Immature natural killer cell (primary cell): ENCODE measurements around the gene CDK6. TPM values are rescaled to one million over a fixed set of nuclear protein-coding genes. Genes with fewer than 3 reads are reported as not detected.
"Not testable (repeated sequence)": the region's sequence is repeated elsewhere in the genome, so short reads cannot be mapped to it uniquely, and the experiment has no call there.

ENCODE experiments used
- DNase-seq, 3 donors: peaks; one replicate each; pipeline ENCODE4 v3.0.0; 2022; ENCODE audit warnings: mixed read lengths in 1 of 3
- H3K27ac Mint-ChIP-seq, 6 donors: one replicate each; pipeline ENCODE4 v1.8.0; 2020; ENCODE audit warnings: mixed read lengths in 6 of 6, mild to moderate bottlenecking in 5 of 6, inconsistent platforms in 4 of 6, moderate library complexity in 3 of 6
- H3K27me3 Mint-ChIP-seq, 3 donors: one replicate each; pipeline ENCODE4 v1.8.0; 2020 to 2021; ENCODE audit warnings: low read depth in 3 of 3, mild to moderate bottlenecking in 3 of 3, mixed read lengths in 3 of 3, moderate library complexity in 3 of 3, inconsistent platforms in 1 of 3
- H3K36me3 Mint-ChIP-seq, 3 donors: one replicate each; pipeline ENCODE4 v1.8.0; 2020; ENCODE audit warnings: mixed read lengths in 3 of 3, inconsistent platforms in 2 of 3, mild to moderate bottlenecking in 2 of 3
- H3K4me1 Mint-ChIP-seq, 2 donors: one replicate each; pipeline ENCODE4 v1.8.0; 2020; ENCODE audit warnings: inconsistent platforms in 2 of 2, mild to moderate bottlenecking in 2 of 2, mixed read lengths in 2 of 2, moderate library complexity in 1 of 2
- H3K4me3 Mint-ChIP-seq, 5 donors: one replicate each; pipeline ENCODE4 v1.8.0; 2020; ENCODE audit warnings: mild to moderate bottlenecking in 5 of 5, mixed read lengths in 5 of 5, inconsistent platforms in 3 of 5, moderate library complexity in 3 of 5
- H3K9me3 Mint-ChIP-seq, 6 donors: one replicate each; pipeline ENCODE4 v1.8.0; 2020; ENCODE audit warnings: mild to moderate bottlenecking in 6 of 6, mixed read lengths in 6 of 6, inconsistent platforms in 4 of 6, moderate library complexity in 3 of 6
- polyA plus RNA-seq, 3 donors: library from polyadenylated mRNA; unstranded; fragments of 300-500 nt; fragmentation: Illumina TruSeq; gene quantifications; one replicate each; pipeline ENCODE4 v1.2.3, GENCODE V29; 2021

The CDK6 gene
- polyA plus RNA-seq, 3 donors from 2014 or later: 11.1 to 21.2 (median 15.8) TPM

GRCh38 chr7:92615861-92616260 is 220.5 kb downstream of the CDK6 start:
- DNase-seq: no peak
- no peak overlapping the region for H3K27ac Mint-ChIP-seq
- H3K9me3 Mint-ChIP-seq: no peaks in the 10 kb centered on the region
- no peaks in the 10 kb centered on the region for H3K27me3 Mint-ChIP-seq
- no peak overlapping the region for H3K4me3 Mint-ChIP-seq
- H3K36me3 Mint-ChIP-seq: peaks cover 18 to 27% (median 18%) of the 10 kb centered on the region in 3 donors
- H3K4me1 Mint-ChIP-seq: peaks cover under 1 to 1% of the 10 kb centered on the region in 2 donors

GRCh38 chr7:92614660-92615174 is 221.7 kb downstream of the CDK6 start:
- Mint-ChIP-seq H3K27me3 (no peaks in the 10 kb centered on the region), H3K36me3 (peaks cover 18 to 27% (median 18%) of the 10 kb centered on the region in 3 donors), H3K4me1 (no peaks in the 10 kb centered on the region), H3K4me3 (no peak overlapping the region), H3K9me3 (no peaks in the 10 kb centered on the region), H3K27ac (peak overlapping the region in 2 of 6 donors; percentile 15 to 19)
- no peak for DNase-seq

- Mint-ChIP-seq H3K27me3 (peaks cover 0 to 2% (median 0%) of the 10 kb centered on the region in 3 donors), H3K4me1 (no peaks in the 10 kb centered on the region), H3K9me3 (no peaks in the 10 kb centered on the region), H3K27ac (no peak overlapping the region), H3K36me3 (peaks cover 18 to 27% (median 18%) of the 10 kb centered on the region in 3 donors), H3K4me3 (no peak overlapping the region)
- DNase-seq: no peak
Observed at GRCh38 chr7:92613720-92614119, 222.7 kb downstream of the CDK6 start.

- H3K27me3 Mint-ChIP-seq: peaks cover 0 to 2% (median 0%) of the 10 kb centered on the region in 3 donors
- H3K27ac Mint-ChIP-seq: peak overlapping the region in 1 of 6 donors; percentile 8
- no peak for DNase-seq
- H3K36me3 Mint-ChIP-seq: peaks cover 18 to 27% (median 18%) of the 10 kb centered on the region in 3 donors
- no peak overlapping the region for H3K4me3 Mint-ChIP-seq
- H3K9me3 Mint-ChIP-seq: no peaks in the 10 kb centered on the region
- no peaks in the 10 kb centered on the region for H3K4me1 Mint-ChIP-seq
Observed at GRCh38 chr7:92613214-92613613, 223.2 kb downstream of the CDK6 start.

GRCh38 chr7:92612501-92612900 is 223.9 kb downstream of the CDK6 start:
- H3K4me3 Mint-ChIP-seq: no peak overlapping the region
- H3K27ac Mint-ChIP-seq: no peak overlapping the region
- no peak for DNase-seq
- no peaks in the 10 kb centered on the region for H3K4me1 Mint-ChIP-seq
- H3K36me3 Mint-ChIP-seq: peaks cover 16 to 25% (median 18%) of the 10 kb centered on the region in 3 donors
- no peaks in the 10 kb centered on the region for H3K9me3 Mint-ChIP-seq
- peaks cover 0 to 2% (median 0%) of the 10 kb centered on the region in 3 donors for H3K27me3 Mint-ChIP-seq

- no peaks in the 10 kb centered on the region for H3K9me3 Mint-ChIP-seq
- no peaks in the 10 kb centered on the region for H3K4me1 Mint-ChIP-seq
- H3K27me3 Mint-ChIP-seq: peaks cover 0 to 2% (median 0%) of the 10 kb centered on the region in 3 donors
- DNase-seq: no peak
- peaks cover 14 to 22% (median 15%) of the 10 kb centered on the region in 3 donors for H3K36me3 Mint-ChIP-seq
- no peak overlapping the region for H3K4me3 Mint-ChIP-seq
- no peak overlapping the region for H3K27ac Mint-ChIP-seq
Observed at GRCh38 chr7:92611735-92612134, 224.6 kb downstream of the CDK6 start.

GRCh38 chr7:92609921-92610518 is 226.4 kb downstream of the CDK6 start:
- Mint-ChIP-seq H3K4me1 (no peaks in the 10 kb centered on the region), H3K27me3 (peaks cover 0 to 2% (median 0%) of the 10 kb centered on the region in 3 donors), H3K27ac (no peak overlapping the region), H3K4me3 (no peak overlapping the region), H3K9me3 (no peaks in the 10 kb centered on the region), H3K36me3 (peaks cover 8 to 12% (median 10%) of the 10 kb centered on the region in 3 donors)
- DNase-seq: no peak

GRCh38 chr7:92608380-92609322 is 227.7 kb downstream of the CDK6 start:
- Mint-ChIP-seq H3K27ac (no peak overlapping the region), H3K4me1 (no peaks in the 10 kb centered on the region), H3K27me3 (peaks cover 0 to 2% (median 0%) of the 10 kb centered on the region in 3 donors), H3K36me3 (peaks cover under 1 to 5% (median 4%) of the 10 kb centered on the region in 3 donors), H3K9me3 (no peaks in the 10 kb centered on the region), H3K4me3 (no peak overlapping the region)
- DNase-seq: no peak

GRCh38 chr7:92606985-92607384 is 229.4 kb downstream of the CDK6 start:
- no peak for DNase-seq
- Mint-ChIP-seq H3K4me3 (no peak overlapping the region), H3K36me3 (no peaks in the 10 kb centered on the region), H3K27ac (no peak overlapping the region), H3K4me1 (no peaks in the 10 kb centered on the region), H3K9me3 (no peaks in the 10 kb centered on the region), H3K27me3 (peaks cover 0 to 2% (median 0%) of the 10 kb centered on the region in 3 donors)

- H3K27ac Mint-ChIP-seq, H3K27me3 Mint-ChIP-seq, H3K9me3 Mint-ChIP-seq, H3K4me1 Mint-ChIP-seq, H3K4me3 Mint-ChIP-seq, DNase-seq, H3K36me3 Mint-ChIP-seq: not testable (repeated sequence)
Observed at GRCh38 chr7:92604517-92604916, 231.9 kb downstream of the CDK6 start.

- Mint-ChIP-seq H3K4me1 (no peaks in the 10 kb centered on the region), H3K36me3 (no peaks in the 10 kb centered on the region), H3K27ac (no peak overlapping the region), H3K27me3 (no peaks in the 10 kb centered on the region), H3K4me3 (no peak overlapping the region), H3K9me3 (no peaks in the 10 kb centered on the region)
- DNase-seq: no peak
Observed at GRCh38 chr7:92603089-92603445, 233.3 kb downstream of the CDK6 start.

- Mint-ChIP-seq H3K9me3 (no peaks in the 10 kb centered on the region), H3K4me3 (no peak overlapping the region), H3K27ac (peak overlapping the region in 1 of 6 donors; percentile 38), H3K4me1 (no peaks in the 10 kb centered on the region), H3K36me3 (no peaks in the 10 kb centered on the region), H3K27me3 (no peaks in the 10 kb centered on the region)
- DNase-seq: no peak
Observed at GRCh38 chr7:92602352-92603088, 233.9 kb downstream of the CDK6 start.

GRCh38 chr7:92598310-92598981 is 237.9 kb downstream of the CDK6 start:
- no peak for DNase-seq

More at GRCh38 chr7:92598310-92598981, 237.9 kb downstream of the CDK6 start:
- no peak overlapping the region for H3K27ac Mint-ChIP-seq
- peaks cover 0 to 3% (median 0%) of the 10 kb centered on the region in 3 donors for H3K27me3 Mint-ChIP-seq
- no peak overlapping the region for H3K4me3 Mint-ChIP-seq
- H3K9me3 Mint-ChIP-seq: no peaks in the 10 kb centered on the region
- no peaks in the 10 kb centered on the region for H3K4me1 Mint-ChIP-seq
- no peaks in the 10 kb centered on the region for H3K36me3 Mint-ChIP-seq
